Stimulated activated naive CD8-positive, alpha-beta T cell treated with anti-CD3 and anti-CD28 coated beads, Interleukin-15, Interleukin-2, amounts not matched to agents 100 ng/mL and 50 ng/mL, for 24 hours (primary cell): ENCODE measurements around the gene WDR81.
"Not testable (repeated sequence)": the region's sequence is repeated elsewhere in the genome, so short reads cannot be mapped to it uniquely, and the experiment has no call there.

Experiments used
- H3K27ac Mint-ChIP-seq: one replicate; pipeline ENCODE4 v1.8.0; 2021; ENCODE audit warnings: mild to moderate bottlenecking, mixed read lengths
- H3K27me3 Mint-ChIP-seq: one replicate; pipeline ENCODE4 v1.8.0; 2021; ENCODE audit warnings: mixed read lengths
- H3K36me3 Mint-ChIP-seq: one replicate; pipeline ENCODE4 v1.8.0; 2021; ENCODE audit warnings: low read depth, mixed read lengths
- H3K4me1 Mint-ChIP-seq: one replicate; pipeline ENCODE4 v1.8.0; 2021; ENCODE audit warnings: low read depth, mixed read lengths
- H3K4me3 Mint-ChIP-seq: one replicate; pipeline ENCODE4 v1.8.0; 2021; ENCODE audit warnings: mild to moderate bottlenecking, mixed read lengths
- H3K9me3 Mint-ChIP-seq: one replicate; pipeline ENCODE4 v1.8.0; 2021; ENCODE audit warnings: mixed read lengths

Gene WDR81

GRCh38 chr17:1769822-1770477, 45.4 kb downstream of the WDR81 start:
- Mint-ChIP-seq H3K27ac (peak overlapping the region; percentile 58), H3K9me3 (no peaks in the 10 kb centered on the region), H3K27me3 (no peaks in the 10 kb centered on the region), H3K36me3 (no peaks in the 10 kb centered on the region), H3K4me3 (no peak overlapping the region), H3K4me1 (peaks cover 26% of the 10 kb centered on the region)

- Mint-ChIP-seq H3K27ac (peak overlapping the region; percentile 78), H3K4me1 (peaks cover 22% of the 10 kb centered on the region)
- not testable (repeated sequence) for H3K27me3 Mint-ChIP-seq, H3K4me3 Mint-ChIP-seq, H3K9me3 Mint-ChIP-seq, H3K36me3 Mint-ChIP-seq
Measured at GRCh38 chr17:1773000-1773695, 48.6 kb downstream of the WDR81 start.

GRCh38 chr17:1773696-1774181, 49.2 kb downstream of the WDR81 start:
- no peaks in the 10 kb centered on the region for H3K9me3 Mint-ChIP-seq
- H3K27ac Mint-ChIP-seq = no peak overlapping the region
- peaks cover 4% of the 10 kb centered on the region for H3K36me3 Mint-ChIP-seq
- no peak overlapping the region for H3K4me3 Mint-ChIP-seq
- H3K4me1 Mint-ChIP-seq = peaks cover 22% of the 10 kb centered on the region
- H3K27me3 Mint-ChIP-seq = no peaks in the 10 kb centered on the region

- Mint-ChIP-seq H3K36me3 (peaks cover 8% of the 10 kb centered on the region), H3K4me1 (peaks cover 18% of the 10 kb centered on the region), H3K9me3 (no peaks in the 10 kb centered on the region), H3K27me3 (no peaks in the 10 kb centered on the region), H3K4me3 (no peak overlapping the region), H3K27ac (no peak overlapping the region)
Measured at GRCh38 chr17:1774390-1775176, 50.1 kb downstream of the WDR81 start.

GRCh38 chr17:1776328-1776727, 51.8 kb downstream of the WDR81 start:
- Mint-ChIP-seq H3K36me3 (peaks cover 19% of the 10 kb centered on the region), H3K4me3 (no peak overlapping the region), H3K4me1 (peaks cover 6% of the 10 kb centered on the region), H3K9me3 (no peaks in the 10 kb centered on the region), H3K27ac (no peak overlapping the region), H3K27me3 (no peaks in the 10 kb centered on the region)

GRCh38 chr17:1776857-1777256, 52.4 kb downstream of the WDR81 start:
- no peak overlapping the region for H3K4me3 Mint-ChIP-seq
- H3K27me3 Mint-ChIP-seq = no peaks in the 10 kb centered on the region
- no peaks in the 10 kb centered on the region for H3K9me3 Mint-ChIP-seq
- peaks cover 22% of the 10 kb centered on the region for H3K36me3 Mint-ChIP-seq
- peaks cover 6% of the 10 kb centered on the region for H3K4me1 Mint-ChIP-seq
- H3K27ac Mint-ChIP-seq = peak overlapping the region; percentile 40

- H3K4me1 Mint-ChIP-seq = peaks cover 9% of the 10 kb centered on the region
- H3K9me3 Mint-ChIP-seq = no peaks in the 10 kb centered on the region
- no peak overlapping the region for H3K4me3 Mint-ChIP-seq
- peak overlapping the region; percentile 21 for H3K27ac Mint-ChIP-seq
- no peaks in the 10 kb centered on the region for H3K27me3 Mint-ChIP-seq
- peaks cover 44% of the 10 kb centered on the region for H3K36me3 Mint-ChIP-seq
Measured at GRCh38 chr17:1779571-1780131, 55.1 kb downstream of the WDR81 start.

GRCh38 chr17:1782171-1782567, 57.7 kb downstream of the WDR81 start:
- H3K9me3 Mint-ChIP-seq = no peaks in the 10 kb centered on the region
- peaks cover 59% of the 10 kb centered on the region for H3K36me3 Mint-ChIP-seq
- H3K4me3 Mint-ChIP-seq = no peak overlapping the region
- peaks cover 9% of the 10 kb centered on the region for H3K4me1 Mint-ChIP-seq
- no peak overlapping the region for H3K27ac Mint-ChIP-seq
- no peaks in the 10 kb centered on the region for H3K27me3 Mint-ChIP-seq

GRCh38 chr17:1783271-1783670, 58.8 kb downstream of the WDR81 start:
- Mint-ChIP-seq H3K4me3 (no peak overlapping the region), H3K27me3 (no peaks in the 10 kb centered on the region), H3K36me3 (peaks cover 61% of the 10 kb centered on the region), H3K4me1 (peaks cover 9% of the 10 kb centered on the region), H3K27ac (no peak overlapping the region), H3K9me3 (no peaks in the 10 kb centered on the region)

- H3K4me1 Mint-ChIP-seq = peaks cover 9% of the 10 kb centered on the region
- no peak overlapping the region for H3K4me3 Mint-ChIP-seq
- H3K27me3 Mint-ChIP-seq = no peaks in the 10 kb centered on the region
- no peaks in the 10 kb centered on the region for H3K9me3 Mint-ChIP-seq
- peaks cover 61% of the 10 kb centered on the region for H3K36me3 Mint-ChIP-seq
- no peak overlapping the region for H3K27ac Mint-ChIP-seq
Measured at GRCh38 chr17:1783834-1784611, 59.5 kb downstream of the WDR81 start.

GRCh38 chr17:1785930-1786329, 61.4 kb downstream of the WDR81 start:
- Mint-ChIP-seq H3K9me3 (no peaks in the 10 kb centered on the region), H3K4me1 (peaks cover 9% of the 10 kb centered on the region), H3K27ac (no peak overlapping the region), H3K36me3 (peaks cover 48% of the 10 kb centered on the region), H3K27me3 (no peaks in the 10 kb centered on the region), H3K4me3 (no peak overlapping the region)

GRCh38 chr17:1786708-1787107, 62.2 kb downstream of the WDR81 start:
- Mint-ChIP-seq H3K4me3 (no peak overlapping the region), H3K27ac (no peak overlapping the region), H3K27me3 (no peaks in the 10 kb centered on the region), H3K36me3 (peaks cover 43% of the 10 kb centered on the region), H3K4me1 (peaks cover 15% of the 10 kb centered on the region), H3K9me3 (no peaks in the 10 kb centered on the region)

- Mint-ChIP-seq H3K27ac (no peak overlapping the region), H3K9me3 (no peaks in the 10 kb centered on the region), H3K4me3 (no peak overlapping the region), H3K4me1 (peaks cover 15% of the 10 kb centered on the region), H3K27me3 (no peaks in the 10 kb centered on the region), H3K36me3 (peaks cover 40% of the 10 kb centered on the region)
Measured at GRCh38 chr17:1787301-1787902, 62.9 kb downstream of the WDR81 start.
